AG10803 (cell line): ENCODE measurements around the gene CDH4.

Experiments used
- DNase-seq: peaks from one replicate; pipeline ENCODE4 v3.0.0; 2010; ENCODE audit warnings: low read depth
- H3K4me3 ChIP-seq: 2 replicates; pipeline ENCODE4 v1.5.1; 2011; ENCODE audit warnings: mild to moderate bottlenecking, low read length, control low read depth
- TF ChIP-seq, protein P1 (sequence below): conservative IDR thresholded peaks from 2 replicates; pipeline ENCODE4 v1.5.1; 2011; ENCODE audit warnings: mild to moderate bottlenecking, low read length, control low read depth, inconsistent platforms

CDH4 gene

DNA sequence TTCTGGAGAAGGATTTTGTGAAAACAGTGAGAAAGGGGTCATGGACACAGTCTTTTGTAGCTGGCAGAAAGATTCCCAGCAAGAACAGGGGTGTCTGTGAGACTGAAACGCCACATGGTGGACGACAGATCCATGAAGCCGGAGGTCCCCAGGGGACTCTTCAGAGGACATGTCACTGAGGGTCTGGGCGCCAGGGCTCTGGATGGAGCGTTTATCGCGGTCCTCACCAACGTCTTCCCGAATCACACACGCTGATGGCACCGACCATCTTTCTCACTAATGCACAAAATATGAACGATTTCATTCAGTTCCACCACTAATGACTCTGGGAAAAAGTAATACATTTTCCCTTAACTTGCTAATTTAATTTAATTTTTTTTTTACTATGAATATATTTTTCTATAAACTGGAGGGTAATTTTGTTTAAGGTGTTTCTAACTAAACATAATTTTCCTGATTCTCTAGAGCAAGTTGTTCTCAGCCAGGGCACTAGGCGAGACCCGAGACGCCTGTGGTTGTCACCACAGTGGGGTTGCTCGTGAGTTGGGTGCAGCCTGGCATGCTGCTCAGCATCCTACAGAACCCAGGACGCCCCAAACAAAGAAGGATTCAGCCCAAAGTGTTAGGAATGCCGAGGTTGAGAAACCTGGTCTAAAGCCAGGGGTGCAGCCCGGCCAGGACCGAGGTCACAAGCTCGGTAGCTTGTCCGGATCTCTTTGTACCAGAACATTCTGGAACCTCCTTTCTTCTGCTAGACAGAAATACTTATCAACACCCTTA lies 507.4 kb downstream of the CDH4 start:
- TF ChIP-seq, protein P1, sequence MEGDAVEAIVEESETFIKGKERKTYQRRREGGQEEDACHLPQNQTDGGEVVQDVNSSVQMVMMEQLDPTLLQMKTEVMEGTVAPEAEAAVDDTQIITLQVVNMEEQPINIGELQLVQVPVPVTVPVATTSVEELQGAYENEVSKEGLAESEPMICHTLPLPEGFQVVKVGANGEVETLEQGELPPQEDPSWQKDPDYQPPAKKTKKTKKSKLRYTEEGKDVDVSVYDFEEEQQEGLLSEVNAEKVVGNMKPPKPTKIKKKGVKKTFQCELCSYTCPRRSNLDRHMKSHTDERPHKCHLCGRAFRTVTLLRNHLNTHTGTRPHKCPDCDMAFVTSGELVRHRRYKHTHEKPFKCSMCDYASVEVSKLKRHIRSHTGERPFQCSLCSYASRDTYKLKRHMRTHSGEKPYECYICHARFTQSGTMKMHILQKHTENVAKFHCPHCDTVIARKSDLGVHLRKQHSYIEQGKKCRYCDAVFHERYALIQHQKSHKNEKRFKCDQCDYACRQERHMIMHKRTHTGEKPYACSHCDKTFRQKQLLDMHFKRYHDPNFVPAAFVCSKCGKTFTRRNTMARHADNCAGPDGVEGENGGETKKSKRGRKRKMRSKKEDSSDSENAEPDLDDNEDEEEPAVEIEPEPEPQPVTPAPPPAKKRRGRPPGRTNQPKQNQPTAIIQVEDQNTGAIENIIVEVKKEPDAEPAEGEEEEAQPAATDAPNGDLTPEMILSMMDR: no peak
- DNase-seq: no peak
- no peak overlapping the region for H3K4me3 ChIP-seq

DNA sequence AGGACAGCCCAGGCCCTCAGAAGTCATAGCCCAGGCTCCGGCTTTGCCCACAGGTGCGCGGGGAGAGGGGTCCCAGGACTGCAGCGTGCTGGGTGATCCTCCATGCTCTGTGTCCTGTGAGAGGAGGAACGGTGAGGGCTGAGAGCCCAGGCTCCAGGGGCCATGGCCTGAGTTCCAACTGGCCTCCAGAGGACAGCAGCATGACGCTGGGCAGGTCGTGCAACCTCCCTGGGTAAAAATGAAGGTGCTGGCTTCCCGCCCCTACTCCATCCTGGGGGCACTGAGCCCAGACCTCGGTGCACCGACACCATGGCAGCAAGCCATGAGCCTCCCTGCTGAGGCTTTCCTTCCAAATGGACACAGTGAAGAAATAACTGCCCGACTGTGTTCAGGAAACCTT lies 508.3 kb downstream of the CDH4 start:
- H3K4me3 ChIP-seq: no peak overlapping the region
- DNase-seq: no peak
- TF ChIP-seq, protein P1: no peak

DNA sequence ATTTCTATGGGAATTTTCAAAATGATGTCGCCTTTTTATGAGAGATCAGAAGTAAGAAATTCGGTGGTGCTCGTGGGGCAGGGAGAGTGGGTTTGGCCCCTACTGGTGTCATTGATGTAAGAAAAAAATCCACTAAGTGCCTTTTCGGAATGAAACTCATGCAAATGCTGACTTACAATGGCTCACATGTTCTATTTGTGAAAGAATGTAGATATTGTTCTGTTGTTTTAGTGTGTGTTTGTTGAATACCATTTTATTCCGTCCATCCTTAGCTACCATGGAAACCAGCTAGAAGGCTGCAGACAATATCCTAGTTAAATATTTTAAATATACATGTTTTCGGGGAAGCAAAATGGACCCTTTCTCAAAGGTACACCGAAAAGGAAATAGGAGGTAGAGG lies 508.7 kb downstream of the CDH4 start:
- TF ChIP-seq, protein P1: no peak
- H3K4me3 ChIP-seq: no peak overlapping the region
- DNase-seq: no peak

DNA sequence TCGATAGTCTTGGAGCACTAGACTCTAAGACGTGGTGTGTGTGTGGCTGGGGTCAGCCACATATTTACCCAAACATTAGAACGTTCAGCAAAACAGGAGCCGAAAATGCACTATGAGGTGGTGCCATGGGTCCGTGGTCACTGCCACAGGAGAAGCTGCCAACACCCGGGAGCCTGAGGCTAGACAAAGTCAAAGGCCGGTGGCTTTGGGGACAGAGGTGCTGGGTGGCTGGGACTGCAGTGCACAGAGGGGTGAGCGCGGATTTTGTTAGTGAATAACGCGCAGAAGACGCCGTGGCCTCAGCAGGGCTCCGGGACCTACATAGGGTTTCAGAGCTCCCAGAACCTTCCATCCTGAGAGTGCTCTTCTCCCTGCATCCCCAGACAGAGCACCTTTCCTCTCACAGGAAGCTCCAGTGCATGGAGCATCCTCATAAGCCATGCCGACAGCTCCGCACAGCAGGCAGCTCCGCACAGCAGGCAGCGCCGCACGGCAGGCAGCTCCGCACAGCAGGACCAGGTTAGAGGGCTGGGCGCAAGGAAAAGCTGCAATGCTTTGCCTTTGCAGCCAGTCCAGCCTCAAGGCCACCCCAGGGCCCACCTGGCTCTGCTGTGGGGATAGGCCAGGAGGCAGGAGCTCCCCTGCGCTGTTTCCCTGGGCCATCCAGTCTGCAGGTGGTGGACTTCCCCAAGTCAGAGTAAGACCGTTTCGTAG lies 509.5 kb downstream of the CDH4 start:
- no peak for DNase-seq
- no peak overlapping the region for H3K4me3 ChIP-seq
- TF ChIP-seq, protein P1: no peak

DNA sequence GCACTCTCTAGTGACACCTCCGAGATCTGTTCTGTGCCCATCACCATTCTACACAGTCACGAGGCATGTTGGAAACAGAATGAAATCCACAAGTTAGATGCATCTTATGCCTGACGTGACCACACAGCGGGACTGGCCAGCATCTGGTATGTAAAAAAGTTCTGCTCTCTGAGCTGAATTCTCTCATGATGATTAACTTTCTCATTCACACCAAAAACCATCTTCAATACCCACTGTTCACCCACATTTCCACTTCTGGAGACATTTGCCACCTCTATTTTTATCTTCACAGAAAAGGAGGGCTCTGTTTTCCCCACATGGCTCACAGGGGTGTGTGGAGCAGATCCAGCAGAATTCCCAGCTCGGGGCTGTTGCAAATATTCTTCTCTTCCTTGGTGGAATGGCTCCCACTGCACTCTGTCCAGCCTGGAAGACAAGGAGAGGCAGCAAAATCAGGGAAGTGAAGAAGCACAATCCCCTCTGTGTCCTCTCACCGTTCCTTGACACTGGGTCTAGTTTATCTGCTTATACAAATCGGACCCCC lies 510.2 kb downstream of the CDH4 start:
- DNase-seq: peak; percentile 57
- H3K4me3 ChIP-seq: no peak overlapping the region
- TF ChIP-seq, protein P1: no peak

DNA sequence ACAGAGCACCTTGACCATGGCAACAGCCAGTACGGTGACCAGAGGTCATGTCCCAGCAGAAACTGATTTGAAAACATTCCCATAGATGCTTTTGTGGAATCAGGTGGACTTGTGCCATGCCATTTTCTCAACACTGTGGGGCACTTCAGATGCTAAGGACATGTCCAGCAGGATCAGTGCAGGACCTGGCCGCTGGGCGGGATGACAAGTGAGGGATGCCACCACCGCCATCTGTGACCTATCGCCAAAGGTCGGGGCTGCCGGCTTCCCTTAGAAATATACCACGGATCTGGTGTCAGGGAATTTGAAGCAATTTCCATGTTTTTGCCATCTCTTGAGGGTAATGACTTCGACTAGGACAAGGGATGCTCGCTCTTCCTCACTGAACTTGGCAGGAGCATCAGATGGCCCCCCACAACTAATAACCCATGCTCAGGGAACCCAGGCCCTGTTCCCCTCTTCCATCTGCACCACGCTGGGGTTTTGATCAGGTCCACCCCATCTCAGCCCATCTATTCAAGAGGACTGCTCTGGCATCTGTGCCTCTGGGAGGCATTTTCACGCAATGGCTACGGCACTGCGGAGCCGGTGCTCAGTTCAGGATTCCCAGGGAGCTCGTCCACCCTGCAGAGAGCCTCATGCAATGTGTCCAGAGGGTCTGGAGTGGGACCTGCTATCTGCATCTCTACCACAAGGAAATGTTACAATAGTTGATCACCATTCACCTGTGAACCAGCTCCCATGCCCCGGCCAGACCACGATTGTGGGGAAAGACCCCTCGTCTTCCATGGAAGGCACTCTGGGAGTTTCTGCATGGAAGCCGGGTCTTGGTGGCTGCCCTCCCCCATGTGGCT lies 511.1 kb downstream of the CDH4 start:
- no peak for DNase-seq
- TF ChIP-seq, protein P1: no peak
- H3K4me3 ChIP-seq: no peak overlapping the region
